HEK293T (cell line): ENCODE measurements around the gene CPXM1.
"Not testable (repeated sequence)": the region's sequence is repeated elsewhere in the genome, so short reads cannot be mapped to it uniquely, and the experiment has no call there.

Source experiments
- FOXA1 ChIP-seq: fragments of 450-650 bp; IDR thresholded peaks from 2 replicates; pipeline ENCODE4 v1.6.1; 2016; ENCODE audit warnings: mild to moderate bottlenecking
- FOXM1 ChIP-seq: fragments of 450-650 bp; IDR thresholded peaks from 2 replicates; pipeline ENCODE4 v1.6.1; 2017; ENCODE audit warnings: mild to moderate bottlenecking, borderline replicate concordance
- SP1 ChIP-seq: fragments of 450-650 bp; IDR thresholded peaks from 2 replicates; pipeline ENCODE4 v1.6.1; 2017
- SUZ12 ChIP-seq: fragments of 450-650 bp; IDR thresholded peaks from 2 replicates; pipeline ENCODE4 v1.6.1; 2016; ENCODE audit warnings: mild to moderate bottlenecking
- TARDBP ChIP-seq: fragments of 450-650 bp; IDR thresholded peaks from 2 replicates; pipeline ENCODE4 v1.6.1; 2016

GRCh38 chr20:2831206-2831605, 30.8 kb upstream of the CPXM1 start:
- not testable (repeated sequence) for TF ChIP-seq SP1, TARDBP, FOXA1, FOXM1, SUZ12
